TTC549 (cell line): ENCODE results near the gene PIGC.
A peak's percentile ranks its signal among the peaks of the same experiment; 100 is the strongest.

Experiments
- FAIRE-seq: peaks from 2 replicates; lab custom pipeline; 2012; peaks lifted over from hg19 to GRCh38; lab: Jason Lieb, UNC

PIGC gene

DNA sequence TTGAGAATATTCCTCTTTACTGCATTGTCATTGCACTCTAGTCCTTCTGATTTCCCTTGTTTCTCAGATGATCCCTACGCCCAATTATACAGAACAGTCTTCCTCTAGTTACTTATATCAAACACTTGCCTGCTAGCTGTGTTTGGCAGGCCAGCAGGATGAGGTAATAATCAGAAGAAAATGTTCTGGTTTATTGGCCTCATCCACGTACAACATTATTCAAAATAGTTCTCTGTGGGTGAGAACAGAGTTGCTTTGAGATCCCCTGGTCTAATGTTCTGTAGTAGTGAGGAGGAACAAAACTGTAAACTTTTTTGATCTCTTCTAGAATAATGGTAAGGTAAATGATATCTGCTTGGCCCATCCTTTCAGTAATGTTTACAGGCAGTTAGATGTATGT lies 45.7 kb downstream of the PIGC start:
- FAIRE-seq, result no peak

DNA sequence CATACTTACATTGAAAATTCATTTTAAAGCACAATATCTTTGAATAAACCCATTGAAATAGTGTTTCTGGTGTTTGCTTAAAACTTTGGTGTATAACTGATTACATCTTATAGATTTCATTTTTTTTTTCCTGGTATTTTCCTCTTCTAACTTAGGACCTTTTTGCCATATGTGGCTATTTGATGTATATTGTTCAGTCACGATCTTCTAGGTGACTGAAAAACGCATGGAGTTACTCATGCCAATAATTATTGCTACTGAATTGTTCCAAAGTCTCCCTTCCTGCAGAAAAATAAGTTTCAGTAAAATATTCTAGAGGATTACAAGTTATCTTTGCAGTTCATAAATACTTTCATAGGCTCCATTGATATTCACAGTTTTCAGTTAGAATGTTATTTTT lies 46.2 kb downstream of the PIGC start:
- no peak for FAIRE-seq

DNA sequence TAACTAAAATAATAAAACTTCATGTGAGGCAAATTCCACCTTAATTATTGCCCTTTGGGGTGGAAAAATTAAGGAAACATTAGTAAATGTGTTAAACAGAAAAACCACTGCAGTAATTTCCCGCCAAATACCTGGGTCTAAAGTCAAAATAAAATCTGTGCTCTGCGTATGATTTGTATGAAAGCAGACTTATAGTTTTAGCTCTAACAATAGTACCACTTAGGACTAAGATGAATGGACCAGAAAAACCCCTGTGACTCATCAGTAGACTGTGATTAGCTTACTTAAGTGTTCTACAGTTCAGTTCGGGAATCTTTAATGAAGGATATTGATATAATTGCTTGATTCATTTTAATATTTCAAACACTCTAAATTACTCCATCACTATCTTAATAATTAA lies 46.6 kb downstream of the PIGC start:
- FAIRE-seq, result no peak

DNA sequence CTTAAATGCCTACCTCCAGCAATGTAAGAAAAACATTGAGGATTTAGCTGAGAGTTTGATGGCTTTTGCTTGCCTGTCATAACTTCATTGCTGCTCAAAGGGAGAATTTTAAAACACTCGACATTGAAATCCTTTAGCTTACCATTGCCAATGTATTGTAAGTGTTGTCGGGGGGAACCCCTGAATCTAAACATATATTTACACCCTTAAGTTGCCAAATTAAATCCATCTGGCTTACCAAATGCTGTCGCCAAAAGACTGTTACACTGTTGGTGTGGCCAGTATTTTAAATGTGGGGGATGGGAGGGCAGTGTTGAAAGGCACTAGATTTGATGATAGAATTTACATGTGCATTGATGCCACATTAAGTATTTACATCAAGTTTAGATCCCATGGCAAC lies 48.3 kb downstream of the PIGC start:
- FAIRE-seq, result peak; percentile 66

DNA sequence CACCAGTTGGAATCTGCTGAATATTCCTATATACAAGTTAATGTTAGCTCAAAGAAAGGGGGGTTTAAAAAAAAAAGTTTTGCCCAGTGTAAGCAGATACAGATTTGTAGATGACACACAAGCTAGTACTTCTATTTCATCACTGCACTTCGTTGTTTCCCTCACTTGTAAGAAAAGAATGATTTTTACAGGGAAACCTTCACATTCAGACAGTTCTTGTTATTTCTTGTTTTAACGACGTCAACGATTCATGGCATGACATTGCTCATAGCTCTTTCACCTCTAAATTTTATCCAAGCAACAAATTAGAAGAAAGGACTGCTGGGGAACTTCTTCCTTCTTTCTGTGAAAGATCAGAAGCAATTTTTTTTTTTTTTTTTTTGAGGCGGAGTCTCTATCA lies 49.1 kb downstream of the PIGC start:
- FAIRE-seq, result no peak

DNA sequence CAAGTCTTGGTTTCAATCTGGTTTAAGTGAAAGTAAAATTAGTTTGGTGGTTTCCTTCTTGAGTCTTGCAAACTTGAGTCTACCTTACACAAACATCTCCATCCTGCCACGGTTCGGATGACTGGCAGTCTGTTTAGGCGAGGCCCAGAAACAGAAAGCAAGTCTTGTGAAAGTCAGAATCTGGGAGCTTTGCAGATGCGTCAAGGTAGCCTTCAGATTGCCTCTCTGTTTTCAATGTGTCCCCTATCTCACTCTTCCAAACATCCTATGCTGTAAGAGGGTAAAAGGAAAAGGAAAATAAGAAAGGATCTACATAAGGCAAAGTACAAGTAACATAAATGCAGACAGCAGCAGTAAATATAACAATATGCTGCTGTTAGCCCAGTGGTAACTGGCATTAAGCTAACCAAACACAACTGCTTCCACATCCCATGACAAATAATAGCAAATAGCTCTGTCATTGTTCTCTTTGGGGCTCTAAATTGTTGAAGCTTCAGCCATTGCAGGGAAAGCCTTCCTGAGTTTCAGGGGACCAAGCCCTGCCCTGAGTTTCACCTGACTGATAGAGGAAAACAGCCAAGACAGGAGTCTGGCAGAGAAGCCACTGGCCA lies 49.6 kb downstream of the PIGC start:
- no peak for FAIRE-seq

DNA sequence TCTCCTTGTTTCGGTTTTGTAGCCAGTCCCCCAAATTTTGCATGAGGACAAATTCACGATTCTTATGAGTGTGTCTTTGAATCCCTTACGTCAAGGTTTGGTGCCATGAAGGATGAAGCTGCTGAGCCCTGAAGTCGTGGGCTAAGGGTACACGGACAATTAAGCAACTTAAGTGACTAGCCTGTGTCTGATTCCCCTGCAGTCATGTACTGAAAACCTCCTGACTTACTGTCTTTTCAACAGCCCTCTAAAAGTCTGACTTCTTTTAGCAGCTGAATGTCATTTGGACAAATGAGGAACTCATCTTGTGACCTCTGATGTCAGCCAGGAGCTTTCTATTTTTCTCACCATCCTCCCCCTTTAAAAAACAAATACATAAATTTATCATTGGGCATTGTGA lies 50.5 kb downstream of the PIGC start:
- FAIRE-seq, result peak; percentile 99

DNA sequence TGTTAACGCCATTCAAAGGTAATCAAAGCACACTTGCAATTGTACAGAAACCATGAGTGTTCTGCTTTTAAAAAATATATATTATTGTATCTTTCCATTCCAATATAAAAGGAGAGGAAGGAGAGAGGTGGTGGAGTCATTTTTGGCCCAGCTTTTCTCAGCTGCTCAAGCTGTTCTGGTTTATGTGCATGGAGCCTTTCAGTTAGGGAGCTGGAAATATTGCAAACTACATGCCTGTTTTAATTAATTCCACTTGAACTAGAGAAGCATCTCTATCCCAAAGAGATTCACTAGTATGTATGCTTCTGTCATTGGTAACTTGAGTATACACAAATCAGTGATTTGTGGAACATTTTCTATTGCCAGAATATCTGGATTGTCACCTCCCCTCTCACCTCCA lies 51.9 kb downstream of the PIGC start:
- FAIRE-seq, result no peak
